Tibial nerve (tissue), 4 donors: ENCODE measurements around the gene PTPRR.

Experiments used
- CTCF ChIP-seq, 5 experiments: fragments of 200-600 bp in 3 of 5; fragments of 450-650 bp in 2 of 5; sonication (generic) in 3 of 5; IDR thresholded peaks; one replicate each; pipeline ENCODE4 v1.5.1; 2016 to 2019; ENCODE audit warnings: antibody characterized with exemption in 5 of 5, mild to moderate bottlenecking in 3 of 5, moderate library complexity in 2 of 5
- EP300 ChIP-seq, 2 donors: sonication (generic); formaldehyde crosslinking; IDR thresholded peaks; one replicate each; pipeline ENCODE4 v1.6.1; 2017; ENCODE audit warnings: antibody characterized with exemption in 2 of 2, mild to moderate bottlenecking in 1 of 2
- POLR2A ChIP-seq, 2 donors: fragments of 450-650 bp; IDR thresholded peaks; one replicate each; pipeline ENCODE4 v1.6.1; 2017; ENCODE audit warnings: antibody characterized with exemption in 2 of 2, mild to moderate bottlenecking in 2 of 2, moderate library complexity in 2 of 2

DNA sequence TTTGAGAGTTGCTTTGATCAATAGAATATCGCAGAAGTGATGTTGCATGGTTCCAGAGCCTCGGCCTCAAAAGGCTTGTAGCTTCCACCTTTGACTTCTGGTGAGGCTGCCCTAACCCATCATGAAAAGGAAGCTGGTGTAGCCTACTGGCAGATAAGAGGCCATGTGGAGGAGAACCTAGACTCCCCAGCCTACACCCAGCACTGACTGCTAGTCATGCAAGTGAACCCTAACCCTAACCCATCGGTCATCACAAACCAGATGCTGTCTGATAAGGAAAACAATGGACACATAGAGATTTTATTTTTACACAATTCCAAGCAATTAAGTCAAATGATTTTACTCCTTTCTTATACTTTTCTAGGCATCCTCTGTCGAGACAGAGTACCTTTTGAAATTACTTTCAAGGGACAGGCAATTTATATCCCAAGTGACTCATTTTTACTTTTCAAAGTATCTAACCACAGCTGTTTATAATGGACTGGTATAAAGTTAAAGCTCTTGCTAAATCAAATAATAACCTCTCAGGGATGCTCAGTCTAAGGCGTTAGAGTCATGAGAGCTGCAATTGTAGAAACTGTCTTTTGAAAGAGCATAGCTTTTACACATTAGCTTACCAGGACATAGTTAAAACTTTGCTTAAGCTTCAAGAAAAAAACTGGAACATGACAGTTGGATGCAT is 300.9 kb downstream of the PTPRR start:
- no peak for TF ChIP-seq CTCF (IDR thresholded peaks at IDR 0.05)
- no peak for TF ChIP-seq POLR2A (IDR thresholded peaks at IDR 0.05)
- TF ChIP-seq EP300 (IDR thresholded peaks at IDR 0.05) = no peak
